Measurements from ENCODE around the gene GPC1. TPM values are rescaled to one million over a fixed set of nuclear protein-coding genes. Genes with fewer than 3 reads are reported as not detected.

GPC1 gene
- total RNA-seq, 2 donors from 2014 or later: 37.8 to 69.7 TPM

- H3K36me3 Mint-ChIP-seq (ENCODE audit: low read depth): no peaks in the 10 kb centered on the region
- peaks cover 3% of the 10 kb centered on the region for H3K27me3 Mint-ChIP-seq (ENCODE audit: insufficient read depth)
- H3K27me3 ChIP-seq (ENCODE audit: control insufficient read depth, insufficient read depth, low read length, poor library complexity, severe bottlenecking): no peaks in the 10 kb centered on the region
- no peak overlapping the region for H3K27ac ChIP-seq (ENCODE audit: low read depth, low read length)
- H3K4me3 ChIP-seq (ENCODE audit: low read length): no peak overlapping the region
- H3K27ac Mint-ChIP-seq: no peak overlapping the region
- H3K4me3 Mint-ChIP-seq: no peak overlapping the region
- H3K9ac ChIP-seq (ENCODE audit: extremely low read depth, low read length, poor library complexity, severe bottlenecking): no peak overlapping the region
- no peaks in the 10 kb centered on the region for H3K9me3 Mint-ChIP-seq
- WGBS, 2 experiments (ENCODE audit: insufficient coverage in 1 of 2, insufficient read length in 1 of 2): 62 to 68% methylated on average over 10 to 12 of the region's 12 CpGs
- no peaks in the 10 kb centered on the region for H3K4me1 Mint-ChIP-seq
- H3K36me3 ChIP-seq (ENCODE audit: control insufficient read depth, insufficient read depth, low read length): no peaks in the 10 kb centered on the region
- no peaks in the 10 kb centered on the region for H3K4me1 ChIP-seq (ENCODE audit: control insufficient read depth, insufficient read depth, low read length)
- no peaks in the 10 kb centered on the region for H3K9me3 ChIP-seq (ENCODE audit: control insufficient read depth, low read length)
- DNase-seq: peak; percentile 13
- no peak for TF ChIP-seq CTCF (conservative IDR thresholded peaks at IDR 0.05)
Measured at GRCh38 chr2:240509667-240510512, 74.4 kb downstream of the GPC1 start.

GRCh38 chr2:240510513-240511210 lies 75.2 kb downstream of the GPC1 start:
- Mint-ChIP-seq H3K4me3 (no peak overlapping the region), H3K9me3 (no peaks in the 10 kb centered on the region), H3K27me3 (ENCODE audit: insufficient read depth) (peaks cover 3% of the 10 kb centered on the region), H3K4me1 (no peaks in the 10 kb centered on the region), H3K27ac (no peak overlapping the region), H3K36me3 (ENCODE audit: low read depth) (no peaks in the 10 kb centered on the region)
- Histone ChIP-seq H3K9me3 (ENCODE audit: control insufficient read depth, low read length) (no peaks in the 10 kb centered on the region), H3K4me3 (ENCODE audit: low read length) (no peak overlapping the region), H3K27ac (ENCODE audit: low read depth, low read length) (no peak overlapping the region), H3K27me3 (ENCODE audit: control insufficient read depth, insufficient read depth, low read length, poor library complexity, severe bottlenecking) (no peaks in the 10 kb centered on the region), H3K9ac (ENCODE audit: extremely low read depth, low read length, poor library complexity, severe bottlenecking) (no peak overlapping the region), H3K36me3 (ENCODE audit: control insufficient read depth, insufficient read depth, low read length) (no peaks in the 10 kb centered on the region), H3K4me1 (ENCODE audit: control insufficient read depth, insufficient read depth, low read length) (no peaks in the 10 kb centered on the region)
- no peak for TF ChIP-seq CTCF (conservative IDR thresholded peaks at IDR 0.05)
- 87 to 88% methylated on average over 7 to 12 of the region's 12 CpGs for WGBS, 2 experiments (ENCODE audit: insufficient coverage in 1 of 2, insufficient read length in 1 of 2)
- DNase-seq: peak; percentile 22

- H3K27me3 Mint-ChIP-seq (ENCODE audit: insufficient read depth): peaks cover 5% of the 10 kb centered on the region
- no peak overlapping the region for H3K4me3 Mint-ChIP-seq
- no peaks in the 10 kb centered on the region for H3K4me1 Mint-ChIP-seq
- Histone ChIP-seq H3K27ac (ENCODE audit: low read depth, low read length) (no peak overlapping the region), H3K4me1 (ENCODE audit: control insufficient read depth, insufficient read depth, low read length) (no peaks in the 10 kb centered on the region), H3K9ac (ENCODE audit: extremely low read depth, low read length, poor library complexity, severe bottlenecking) (no peak overlapping the region), H3K9me3 (ENCODE audit: control insufficient read depth, low read length) (no peaks in the 10 kb centered on the region), H3K4me3 (ENCODE audit: low read length) (no peak overlapping the region), H3K27me3 (ENCODE audit: control insufficient read depth, insufficient read depth, low read length, poor library complexity, severe bottlenecking) (no peaks in the 10 kb centered on the region), H3K36me3 (ENCODE audit: control insufficient read depth, insufficient read depth, low read length) (no peaks in the 10 kb centered on the region)
- no peak overlapping the region for H3K27ac Mint-ChIP-seq
- 89 to 97% methylated on average over 14 to 31 of the region's 31 CpGs for WGBS, 2 experiments (ENCODE audit: insufficient coverage in 1 of 2, insufficient read length in 1 of 2)
- peak; percentile 40 for DNase-seq
- H3K36me3 Mint-ChIP-seq (ENCODE audit: low read depth): no peaks in the 10 kb centered on the region
- no peaks in the 10 kb centered on the region for H3K9me3 Mint-ChIP-seq
- TF ChIP-seq CTCF (conservative IDR thresholded peaks at IDR 0.05): no peak
Measured at GRCh38 chr2:240511351-240512108, 76.1 kb downstream of the GPC1 start.

Measured in endodermal cell (in vitro differentiated cells).